Esophagus squamous epithelium (tissue), 4 donors: Measurements from ENCODE around the gene PLCD1.

Experiments
- POLR2A ChIP-seq, 4 donors: fragments of 450-650 bp; IDR thresholded peaks; one replicate each; pipeline ENCODE4 v1.6.1; 2017; ENCODE audit warnings: antibody characterized with exemption in 4 of 4, mild to moderate bottlenecking in 4 of 4, moderate library complexity in 3 of 4
- TF ChIP-seq, protein P1 (sequence below), 6 experiments: fragments of 450-650 bp in 4 of 6; fragments of 200-600 bp in 2 of 6; sonication (generic) in 2 of 6; IDR thresholded peaks; one replicate each; pipeline ENCODE4 v1.5.1; 2016 to 2019; ENCODE audit warnings: antibody characterized with exemption in 6 of 6, mild to moderate bottlenecking in 4 of 6, moderate library complexity in 4 of 6

GRCh38 chr3:37979541-37980461 lies 49.6 kb downstream of the PLCD1 start:
- TF ChIP-seq, protein P1, sequence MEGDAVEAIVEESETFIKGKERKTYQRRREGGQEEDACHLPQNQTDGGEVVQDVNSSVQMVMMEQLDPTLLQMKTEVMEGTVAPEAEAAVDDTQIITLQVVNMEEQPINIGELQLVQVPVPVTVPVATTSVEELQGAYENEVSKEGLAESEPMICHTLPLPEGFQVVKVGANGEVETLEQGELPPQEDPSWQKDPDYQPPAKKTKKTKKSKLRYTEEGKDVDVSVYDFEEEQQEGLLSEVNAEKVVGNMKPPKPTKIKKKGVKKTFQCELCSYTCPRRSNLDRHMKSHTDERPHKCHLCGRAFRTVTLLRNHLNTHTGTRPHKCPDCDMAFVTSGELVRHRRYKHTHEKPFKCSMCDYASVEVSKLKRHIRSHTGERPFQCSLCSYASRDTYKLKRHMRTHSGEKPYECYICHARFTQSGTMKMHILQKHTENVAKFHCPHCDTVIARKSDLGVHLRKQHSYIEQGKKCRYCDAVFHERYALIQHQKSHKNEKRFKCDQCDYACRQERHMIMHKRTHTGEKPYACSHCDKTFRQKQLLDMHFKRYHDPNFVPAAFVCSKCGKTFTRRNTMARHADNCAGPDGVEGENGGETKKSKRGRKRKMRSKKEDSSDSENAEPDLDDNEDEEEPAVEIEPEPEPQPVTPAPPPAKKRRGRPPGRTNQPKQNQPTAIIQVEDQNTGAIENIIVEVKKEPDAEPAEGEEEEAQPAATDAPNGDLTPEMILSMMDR (IDR thresholded peaks at IDR 0.05): no peak
- no peak for TF ChIP-seq POLR2A (IDR thresholded peaks at IDR 0.05)
